ENCODE data around the gene ZKSCAN7. TPM values are rescaled to one million over a fixed set of nuclear protein-coding genes. Genes with fewer than 3 reads are reported as not detected.

The ZKSCAN7 gene
- total and polyA plus RNA-seq, 2 of the 8 experiments (the other 6 are each of a cell fraction or from before 2014, with no cell fraction given), result 5.5 to 8.5 TPM

DNA sequence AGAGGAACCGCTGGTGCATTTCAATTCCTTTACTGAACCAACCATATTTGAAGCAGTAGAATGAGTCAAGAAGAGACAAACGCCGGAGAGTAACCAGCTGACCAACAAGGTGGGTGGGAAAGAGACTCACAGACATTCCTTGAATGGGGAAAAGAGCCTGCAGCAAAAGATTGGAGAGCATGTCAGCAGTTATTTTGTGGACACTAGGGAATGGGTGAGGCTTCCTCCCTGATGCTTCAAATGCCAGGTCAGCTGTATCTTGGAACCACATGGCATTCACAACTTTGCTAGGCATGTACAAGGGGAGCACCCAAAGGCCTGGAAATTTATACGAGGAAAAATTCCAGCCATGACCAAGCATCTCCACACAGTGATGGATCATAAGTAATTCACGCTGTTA, 29.9 kb upstream of the ZKSCAN7 start:
- no peak overlapping the region for H2BK15ac ChIP-seq (ENCODE audit: low read length)
- DNase-seq (ENCODE audit: low read depth in 1 of 2, low spot score in 2 of 2), result no peak
- H3K4me2 ChIP-seq (ENCODE audit: insufficient read depth in 1 of 2, low read depth in 2 of 2, low read length in 2 of 2), result no peak overlapping the region
- FAIRE-seq, result no peak
- H3K4me3 ChIP-seq (ENCODE audit: extremely low read depth in 1 of 4, insufficient read depth in 2 of 4, low read depth in 3 of 4, low read length in 4 of 4), result no peak overlapping the region
- H3K9me3 ChIP-seq (ENCODE audit: insufficient read depth in 2 of 2, low read depth in 1 of 2, low read length in 1 of 2), result no peaks in the 10 kb centered on the region
- H3K27ac ChIP-seq (ENCODE audit: low read depth, low read length), result no peak overlapping the region
- no peak overlapping the region for H3K4ac ChIP-seq (replicated peaks; ENCODE audit: insufficient read length, low read depth, low read length)
- CTCF ChIA-PET (ENCODE audit: partially characterized antibody), result no interaction called here
- no peak overlapping the region for H2BK20ac ChIP-seq (ENCODE audit: low read length)
- H2AK5ac ChIP-seq (ENCODE audit: low read depth, low read length), result no peak overlapping the region
- no peaks in the 10 kb centered on the region for H3K79me2 ChIP-seq (ENCODE audit: control insufficient read depth in 1 of 2, insufficient read depth in 2 of 2, low read length in 2 of 2)
- no peak overlapping the region for H4K8ac ChIP-seq (ENCODE audit: extremely low read depth, insufficient read depth, low read length)
- H4K20me1 ChIP-seq (replicated peaks in 1 of 2; ENCODE audit: control insufficient read depth in 1 of 2, insufficient read depth in 2 of 2, low read length in 2 of 2), result no peaks in the 10 kb centered on the region
- no peak for TF ChIP-seq BRCA1 (IDR thresholded peaks at IDR 0.05; ENCODE audit: low read depth, low read length)
- TF ChIP-seq SIRT6 (IDR thresholded peaks at IDR 0.05; ENCODE audit: low read length), result no peak
- no peak for TF ChIP-seq SIN3A (conservative IDR thresholded peaks at IDR 0.05 in 1 of 2, IDR thresholded peaks at IDR 0.05 in 1 of 2; ENCODE audit: low read depth in 1 of 2, low read length in 2 of 2)
- no peak for TF ChIP-seq CREB1 (IDR thresholded peaks at IDR 0.05)
- TF ChIP-seq, protein P1, sequence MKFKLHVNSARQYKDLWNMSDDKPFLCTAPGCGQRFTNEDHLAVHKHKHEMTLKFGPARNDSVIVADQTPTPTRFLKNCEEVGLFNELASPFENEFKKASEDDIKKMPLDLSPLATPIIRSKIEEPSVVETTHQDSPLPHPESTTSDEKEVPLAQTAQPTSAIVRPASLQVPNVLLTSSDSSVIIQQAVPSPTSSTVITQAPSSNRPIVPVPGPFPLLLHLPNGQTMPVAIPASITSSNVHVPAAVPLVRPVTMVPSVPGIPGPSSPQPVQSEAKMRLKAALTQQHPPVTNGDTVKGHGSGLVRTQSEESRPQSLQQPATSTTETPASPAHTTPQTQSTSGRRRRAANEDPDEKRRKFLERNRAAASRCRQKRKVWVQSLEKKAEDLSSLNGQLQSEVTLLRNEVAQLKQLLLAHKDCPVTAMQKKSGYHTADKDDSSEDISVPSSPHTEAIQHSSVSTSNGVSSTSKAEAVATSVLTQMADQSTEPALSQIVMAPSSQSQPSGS (IDR thresholded peaks at IDR 0.05; ENCODE audit: low read length), result no peak
- no peak for TF ChIP-seq YY1 (IDR thresholded peaks at IDR 0.05; ENCODE audit: low read depth, low read length)
- TF ChIP-seq USF2 (IDR thresholded peaks at IDR 0.05; ENCODE audit: low read length), result no peak
- no peak for TF ChIP-seq HDAC2 (IDR thresholded peaks at IDR 0.05; ENCODE audit: borderline replicate concordance in 1 of 2, low read depth in 2 of 2, low read length in 2 of 2)
- no peak for TF ChIP-seq RNF2 (IDR thresholded peaks at IDR 0.05; ENCODE audit: borderline replicate concordance, low read depth, low read length, missing control alignments, poor library complexity, severe bottlenecking)
- TF ChIP-seq, protein P2, sequence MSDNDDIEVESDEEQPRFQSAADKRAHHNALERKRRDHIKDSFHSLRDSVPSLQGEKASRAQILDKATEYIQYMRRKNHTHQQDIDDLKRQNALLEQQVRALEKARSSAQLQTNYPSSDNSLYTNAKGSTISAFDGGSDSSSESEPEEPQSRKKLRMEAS (IDR thresholded peaks at IDR 0.05), result no peak
- H4K5ac ChIP-seq (ENCODE audit: insufficient read length, low read depth, low read length), result no peak overlapping the region
- POLR2A ChIA-PET (ENCODE audit: partially characterized antibody), result interaction anchor here (1.1 kb wide), 1 partner anchor 11 kb away, joined by 3 read pairs; no protein-coding TSS in a partner anchor
- no peak overlapping the region; the same call in 1 of the 2 replicates for H2AFZ ChIP-seq (ENCODE audit: low read length)
- WGBS, 2 experiments (ENCODE audit: extremely low coverage in 1 of 2, insufficient coverage in 1 of 2, insufficient read length in 1 of 2, insufficient replicate concordance in 2 of 2, low coverage in 1 of 2, low lambda C conversion rate in 2 of 2, missing lambda C conversion rate in 1 of 2), result 89% methylated on average over 5 of the region's 5 CpGs; no CpG with 5 or more reads in 1 of the 2 experiments
- peaks cover 0 to 6% (median 0%) of the 10 kb centered on the region in 4 experiments; a peak in 1 of 7 replicates for H3K4me1 ChIP-seq (replicated peaks in 1 of 4; ENCODE audit: control insufficient read depth in 3 of 4, insufficient read depth in 4 of 4, low read length in 3 of 4)
- no peaks in the 10 kb centered on the region for H3K79me1 ChIP-seq (ENCODE audit: low read depth, low read length)
- H3K9ac ChIP-seq (replicated peaks in 1 of 4; ENCODE audit: extremely low read depth in 1 of 4, low read depth in 3 of 4, low read length in 3 of 4), result no peak overlapping the region
- H3K14ac ChIP-seq (ENCODE audit: insufficient read length), result no peak overlapping the region
- H3K23ac ChIP-seq (ENCODE audit: insufficient read length), result no peak overlapping the region
- no peaks in the 10 kb centered on the region for H3K23me2 ChIP-seq (ENCODE audit: low read depth, low read length)
- no peak overlapping the region for H2BK5ac ChIP-seq (ENCODE audit: low read depth, low read length)
- H3K18ac ChIP-seq (ENCODE audit: extremely low read depth, low read length), result no peak overlapping the region
- no peak overlapping the region for H2BK12ac ChIP-seq (ENCODE audit: low read depth, low read length)
- H3K27me3 ChIP-seq (replicated peaks in 1 of 4; ENCODE audit: control insufficient read depth in 3 of 4, extremely low read depth in 1 of 4, insufficient read depth in 3 of 4, low read length in 3 of 4), result peaks cover 0 to 2% (median 0%) of the 10 kb centered on the region in 4 experiments; a peak in 1 of 7 replicates
- no peak overlapping the region for H4K91ac ChIP-seq (replicated peaks; ENCODE audit: insufficient read length, low read length)
- no peak overlapping the region for H2BK120ac ChIP-seq (replicated peaks; ENCODE audit: low read depth, low read length)
- no peaks in the 10 kb centered on the region for H3K36me3 ChIP-seq (ENCODE audit: control insufficient read depth in 2 of 4, insufficient read depth in 4 of 4, low read length in 3 of 4)
- no peak overlapping the region for H3K56ac ChIP-seq (replicated peaks; ENCODE audit: insufficient read length, low read depth, low read length)
